ENCODE results near the gene EFNB3.

DNA sequence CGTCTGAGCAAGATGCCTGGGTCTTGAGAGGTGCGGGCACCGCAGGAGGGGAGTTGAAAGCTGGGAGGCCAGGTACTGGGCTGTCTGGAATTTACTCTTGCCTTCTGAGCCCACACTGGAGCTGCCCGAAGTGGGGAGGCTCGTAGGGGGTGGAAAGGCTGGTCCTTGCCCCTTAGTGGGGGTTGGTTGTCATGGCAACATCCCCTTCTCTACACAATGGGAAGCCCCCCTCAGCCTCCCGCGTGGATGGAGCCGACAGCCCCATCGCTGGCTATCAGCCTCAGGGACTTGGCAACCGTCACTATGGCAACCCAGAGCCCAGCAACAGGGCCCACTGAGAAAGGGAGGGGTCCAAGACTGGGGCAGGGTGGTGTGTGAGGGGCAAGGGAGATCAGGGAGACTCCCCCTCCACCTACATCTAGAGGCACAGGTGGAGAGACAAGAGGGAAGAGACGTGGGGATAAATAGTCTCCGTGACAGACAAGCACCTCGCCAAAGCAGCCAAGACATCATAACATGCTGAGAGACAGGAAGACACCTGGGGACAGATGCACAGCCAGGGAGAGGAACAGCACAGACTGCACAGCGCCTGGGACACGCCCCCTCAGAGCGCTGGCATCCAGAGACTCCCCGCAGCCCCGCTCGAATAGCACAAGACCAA lies 7.2 kb downstream of the EFNB3 start:
- TF ChIP-seq, protein P1, sequence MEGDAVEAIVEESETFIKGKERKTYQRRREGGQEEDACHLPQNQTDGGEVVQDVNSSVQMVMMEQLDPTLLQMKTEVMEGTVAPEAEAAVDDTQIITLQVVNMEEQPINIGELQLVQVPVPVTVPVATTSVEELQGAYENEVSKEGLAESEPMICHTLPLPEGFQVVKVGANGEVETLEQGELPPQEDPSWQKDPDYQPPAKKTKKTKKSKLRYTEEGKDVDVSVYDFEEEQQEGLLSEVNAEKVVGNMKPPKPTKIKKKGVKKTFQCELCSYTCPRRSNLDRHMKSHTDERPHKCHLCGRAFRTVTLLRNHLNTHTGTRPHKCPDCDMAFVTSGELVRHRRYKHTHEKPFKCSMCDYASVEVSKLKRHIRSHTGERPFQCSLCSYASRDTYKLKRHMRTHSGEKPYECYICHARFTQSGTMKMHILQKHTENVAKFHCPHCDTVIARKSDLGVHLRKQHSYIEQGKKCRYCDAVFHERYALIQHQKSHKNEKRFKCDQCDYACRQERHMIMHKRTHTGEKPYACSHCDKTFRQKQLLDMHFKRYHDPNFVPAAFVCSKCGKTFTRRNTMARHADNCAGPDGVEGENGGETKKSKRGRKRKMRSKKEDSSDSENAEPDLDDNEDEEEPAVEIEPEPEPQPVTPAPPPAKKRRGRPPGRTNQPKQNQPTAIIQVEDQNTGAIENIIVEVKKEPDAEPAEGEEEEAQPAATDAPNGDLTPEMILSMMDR (IDR thresholded peaks at IDR 0.05; ENCODE audit: low read depth, low read length, poor library complexity, severe bottlenecking), result no peak
- no peak for TF ChIP-seq EZH2phosphoT487 (IDR thresholded peaks at IDR 0.05; ENCODE audit: borderline replicate concordance, low read length)

Data from DOHH2 (cell line).